ENCODE data around the gene BRDT.
"Not testable (repeated sequence)": the region's sequence is repeated elsewhere in the genome, so short reads cannot be mapped to it uniquely, and the experiment has no call there.

The BRDT gene

GRCh38 chr1:91993256-91993655 is 44.1 kb downstream of the BRDT start:
- no peak for DNase-seq (ENCODE audit: low read depth)

GRCh38 chr1:91997607-91998195 is 48.5 kb downstream of the BRDT start:
- peak; percentile 31 for DNase-seq (ENCODE audit: low read depth)

- no peak for DNase-seq (ENCODE audit: low read depth)
Measured at GRCh38 chr1:92004129-92004528, 54.9 kb downstream of the BRDT start.

DNA sequence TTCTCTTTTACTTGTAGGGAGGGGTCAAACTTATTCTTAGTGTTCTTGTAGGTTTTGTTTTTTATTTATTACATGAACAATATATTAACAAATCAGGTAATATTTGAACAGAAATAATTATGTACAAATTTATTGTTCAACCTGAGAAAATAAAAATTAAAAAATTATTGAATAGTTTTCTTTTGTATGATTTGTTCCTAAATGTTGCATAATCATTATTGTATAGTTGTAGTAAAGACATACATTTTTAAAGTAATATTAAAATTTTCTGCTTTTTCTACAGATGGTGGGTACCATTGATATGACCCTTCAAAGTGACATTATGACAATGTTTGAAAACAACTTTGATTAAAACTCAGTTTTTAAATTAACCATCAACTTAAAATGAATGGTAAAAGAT is 64.7 kb downstream of the BRDT start:
- no peak for DNase-seq (ENCODE audit: low read depth)

- DNase-seq (ENCODE audit: low read depth): no peak
Measured at GRCh38 chr1:92016720-92017316, 67.6 kb downstream of the BRDT start.

DNA sequence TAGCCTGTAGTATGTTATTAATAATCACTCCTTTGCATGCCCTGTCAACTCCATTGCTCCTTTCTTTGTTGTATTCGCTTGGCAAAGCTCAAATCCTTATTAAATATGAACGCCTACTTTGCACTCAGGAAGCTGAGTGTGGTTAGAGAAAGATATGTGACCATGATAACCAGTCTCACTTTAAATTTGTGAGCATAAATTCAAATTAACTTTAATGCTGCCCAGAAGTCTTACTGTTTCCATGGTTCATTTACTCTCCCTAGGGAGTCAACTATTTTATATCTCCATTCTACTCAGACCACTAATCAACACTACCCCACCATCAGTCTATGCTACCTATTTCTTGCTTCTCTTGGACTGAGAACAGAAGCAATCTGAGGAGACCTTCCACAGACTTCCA is 68.5 kb downstream of the BRDT start:
- no peak for DNase-seq (ENCODE audit: low read depth)

DNA sequence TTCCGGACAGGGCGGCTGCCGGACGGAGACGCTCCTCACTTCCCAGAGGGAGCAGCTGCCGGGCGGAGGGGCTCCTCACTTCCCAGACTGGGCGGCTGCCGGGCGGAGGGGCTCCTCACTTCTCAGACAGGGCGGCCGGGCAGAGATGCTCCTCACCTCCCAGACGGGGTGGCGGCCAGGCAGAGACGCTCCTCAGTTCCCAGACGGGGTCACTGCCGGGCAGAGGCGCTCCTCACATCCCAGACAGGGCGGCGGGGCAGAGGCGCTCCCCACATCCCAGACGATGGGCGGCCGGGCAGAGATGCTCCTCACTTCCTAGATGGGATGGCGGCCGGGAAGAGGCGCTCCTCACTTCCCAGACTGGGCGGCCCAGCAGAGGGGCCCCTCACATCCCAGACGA is 76.8 kb downstream of the BRDT start:
- DNase-seq (ENCODE audit: low read depth): not testable (repeated sequence)

DNA sequence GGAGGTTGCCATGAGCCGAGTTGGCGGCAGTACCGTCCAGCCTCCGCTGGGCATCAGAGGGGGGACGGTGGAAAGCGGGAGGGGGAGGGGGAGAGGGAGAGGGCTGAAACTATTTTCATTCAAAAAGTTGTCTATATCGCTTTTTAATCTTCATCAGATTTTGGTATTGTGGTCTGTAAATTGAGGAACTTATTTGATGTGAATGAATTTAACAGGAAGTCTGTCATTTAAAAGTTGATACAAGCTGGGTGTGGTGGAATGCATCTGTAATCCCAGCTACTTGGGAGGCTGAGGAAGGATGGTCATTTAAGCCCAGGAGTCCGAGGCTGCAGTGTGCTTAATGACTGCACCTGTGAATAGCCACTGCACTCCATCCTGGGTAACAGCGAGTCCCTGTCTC is 77.6 kb downstream of the BRDT start:
- no peak for DNase-seq (ENCODE audit: low read depth)

- no peak for DNase-seq (ENCODE audit: low read depth)
Measured at GRCh38 chr1:92029241-92029922, 80.2 kb downstream of the BRDT start.

- DNase-seq (ENCODE audit: low read depth): no peak
Measured at GRCh38 chr1:92030656-92031107, 81.5 kb downstream of the BRDT start.

DNA sequence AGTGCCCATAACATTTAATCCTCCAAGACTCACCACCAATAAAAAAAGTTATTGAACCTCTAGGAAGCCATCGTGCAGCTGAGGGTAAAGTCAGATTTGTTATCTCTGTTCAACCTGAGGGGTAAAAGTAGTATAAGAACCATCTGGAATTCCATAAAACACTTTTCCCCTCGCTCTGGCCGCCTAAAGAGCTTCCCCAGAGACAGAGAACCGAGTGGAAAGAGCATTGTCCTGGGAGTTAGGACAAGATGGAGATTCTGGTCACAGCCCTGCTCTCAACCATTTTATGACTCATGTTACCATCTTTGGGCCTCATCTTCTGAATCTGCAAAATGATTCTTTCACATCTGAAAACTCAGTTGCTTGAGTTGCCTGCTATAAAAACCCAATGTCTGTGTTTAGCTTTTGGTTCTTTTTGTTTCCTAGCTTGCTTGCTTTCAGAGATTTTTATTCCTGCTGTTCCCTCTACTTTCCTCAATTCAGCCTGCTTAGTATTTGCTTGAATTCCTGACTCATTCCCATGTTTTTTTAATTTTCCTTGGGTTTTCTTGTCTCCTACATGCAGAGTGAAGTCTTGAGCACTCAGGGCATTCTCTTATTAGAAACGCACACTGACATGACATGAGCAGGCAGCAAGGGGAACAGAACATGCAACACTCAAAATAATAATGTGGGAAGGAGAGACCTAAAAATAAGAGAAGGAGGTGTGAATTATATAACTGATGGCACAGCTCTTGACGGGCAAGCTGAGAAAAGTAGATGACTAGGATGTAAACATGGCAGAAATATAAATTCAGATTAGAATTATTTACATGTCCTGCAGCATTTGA is 82.3 kb downstream of the BRDT start:
- DNase-seq (ENCODE audit: low read depth): no peak

DNA sequence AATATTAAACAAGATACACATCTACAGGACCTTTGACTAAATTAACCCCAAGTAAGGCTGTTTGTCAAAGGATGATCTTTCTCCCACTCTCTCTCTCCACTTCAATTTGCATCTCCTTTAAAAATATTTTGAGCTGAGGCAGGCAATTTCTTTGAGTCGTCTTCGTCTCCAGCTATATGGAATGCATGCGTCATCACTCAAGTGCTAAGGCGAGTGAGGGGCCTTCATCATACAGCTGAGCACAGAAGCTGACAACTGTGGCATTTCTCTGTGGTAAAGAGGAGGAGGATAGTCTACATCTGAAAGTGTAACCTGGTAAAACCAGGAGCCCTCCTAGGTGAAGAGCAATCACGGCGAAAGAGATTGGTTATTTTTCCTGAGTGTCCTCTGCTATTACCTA is 88.2 kb downstream of the BRDT start:
- no peak for DNase-seq (ENCODE audit: low read depth)

- DNase-seq (ENCODE audit: low read depth): no peak
Measured at GRCh38 chr1:92038695-92039346, 89.6 kb downstream of the BRDT start.

- no peak for DNase-seq (ENCODE audit: low read depth)
Measured at GRCh38 chr1:92040971-92041370, 91.8 kb downstream of the BRDT start.

DNA sequence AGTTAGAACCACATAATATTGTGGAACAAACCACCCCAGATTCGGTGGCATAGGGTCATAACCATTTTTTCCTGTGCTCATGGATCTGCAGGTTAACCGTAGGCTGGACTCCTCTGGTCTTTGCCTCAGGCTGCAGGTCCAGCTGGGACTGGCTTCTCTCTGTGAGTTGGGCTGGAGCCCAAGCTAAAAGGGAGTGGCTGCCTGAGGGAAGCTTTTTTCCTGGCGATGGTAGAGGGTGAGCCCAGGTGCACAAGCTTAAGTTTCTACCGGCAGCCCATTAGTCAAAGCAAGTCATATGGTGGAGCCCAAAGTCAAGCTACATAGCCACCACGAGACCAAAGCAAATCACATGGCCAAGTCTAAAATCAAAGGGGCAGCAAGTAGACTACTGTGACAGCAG is 94.4 kb downstream of the BRDT start:
- DNase-seq (ENCODE audit: low read depth): no peak

- DNase-seq (ENCODE audit: low read depth): no peak
Measured at GRCh38 chr1:92045766-92046495, 96.7 kb downstream of the BRDT start.

DNA sequence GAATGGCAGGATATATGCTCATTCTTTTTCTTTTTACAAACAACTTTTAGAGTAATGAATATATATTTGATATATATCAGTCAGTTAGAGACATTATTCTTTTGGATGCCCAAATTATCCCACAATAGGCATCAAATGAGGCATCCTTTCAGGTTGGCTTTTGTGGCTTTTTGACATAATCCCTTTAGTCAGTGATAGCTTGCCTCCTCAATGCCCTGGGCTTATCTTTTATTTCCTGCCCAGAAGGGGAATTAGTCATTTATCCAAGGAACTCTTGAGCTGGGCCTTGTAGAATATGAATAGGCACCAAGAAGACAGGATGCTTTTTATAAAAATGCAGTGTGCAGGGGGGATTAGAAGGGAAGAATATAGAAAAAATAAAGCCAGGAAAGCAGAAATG is 102.7 kb downstream of the BRDT start:
- no peak for DNase-seq (ENCODE audit: low read depth)
